Epithelial cell of esophagus (primary cell): ENCODE data around the gene NANOS2.

ENCODE experiments used
- DNase-seq: peaks from one replicate; pipeline ENCODE4 v3.0.0; 2010; ENCODE audit warnings: low read depth
- H3K4me3 ChIP-seq: 2 replicates; pipeline ENCODE4 v1.5.1; 2011; ENCODE audit warnings: mild to moderate bottlenecking, low read length, control low read depth
- CTCF ChIP-seq: IDR thresholded peaks from 2 replicates; pipeline ENCODE4 v1.5.1; 2011; ENCODE audit warnings: low read depth, mild to moderate bottlenecking, low read length, control low read depth, inconsistent platforms; ENCODE audit not compliant: insufficient read depth; ENCODE audit errors: missing control alignments

The NANOS2 gene

GRCh38 chr19:45940515-45940805 lies 25.9 kb upstream of the NANOS2 start:
- no peak for TF ChIP-seq CTCF
- H3K4me3 ChIP-seq = no peak overlapping the region
- DNase-seq = no peak

- no peak for DNase-seq
- TF ChIP-seq CTCF = no peak
- H3K4me3 ChIP-seq = no peak overlapping the region
Observed at GRCh38 chr19:45939792-45940514, 25.4 kb upstream of the NANOS2 start.

- no peak overlapping the region for H3K4me3 ChIP-seq
- TF ChIP-seq CTCF = no peak
- DNase-seq = no peak
Observed at GRCh38 chr19:45938733-45939319, 24.2 kb upstream of the NANOS2 start.

- DNase-seq = no peak
- TF ChIP-seq CTCF = no peak
- H3K4me3 ChIP-seq = no peak overlapping the region
Observed at GRCh38 chr19:45935267-45935666, 20.7 kb upstream of the NANOS2 start.

GRCh38 chr19:45934551-45935230 lies 20.1 kb upstream of the NANOS2 start:
- no peak for DNase-seq
- TF ChIP-seq CTCF = no peak
- H3K4me3 ChIP-seq = no peak overlapping the region

GRCh38 chr19:45933759-45934158 lies 19.2 kb upstream of the NANOS2 start:
- no peak for TF ChIP-seq CTCF

More at GRCh38 chr19:45933759-45934158, 19.2 kb upstream of the NANOS2 start:
- no peak overlapping the region for H3K4me3 ChIP-seq
- DNase-seq = no peak
